Ectodermal cell (in vitro differentiated cells): ENCODE results near the gene ARHGAP9.

Experiments
- H3K27ac ChIP-seq: 2 replicates; pipeline ENCODE4 v1.7.0; 2013; ENCODE audit warnings: mild to moderate bottlenecking, low read depth, low read length; ENCODE audit not compliant: insufficient read depth, poor library complexity, severe bottlenecking
- H3K27me3 ChIP-seq: 2 replicates; pipeline ENCODE4 v1.7.0; 2013; ENCODE audit warnings: mild to moderate bottlenecking, low read length; ENCODE audit not compliant: insufficient read depth, control insufficient read depth, poor library complexity, severe bottlenecking
- H3K36me3 ChIP-seq: one replicate; pipeline ENCODE4 v1.7.0; 2013; ENCODE audit warnings: low read length; ENCODE audit not compliant: control insufficient read depth, insufficient read depth
- H3K4me1 ChIP-seq: one replicate; pipeline ENCODE4 v1.7.0; 2013; ENCODE audit warnings: low read length; ENCODE audit not compliant: control insufficient read depth, insufficient read depth
- H3K4me3 ChIP-seq: 2 replicates; pipeline ENCODE4 v1.7.0; 2013; ENCODE audit warnings: low read depth, low read length, control low read depth; ENCODE audit not compliant: insufficient read depth
- H3K9me3 ChIP-seq: 2 replicates; pipeline ENCODE4 v1.7.0; 2013; ENCODE audit warnings: mild to moderate bottlenecking, low read length, moderate library complexity; ENCODE audit not compliant: control insufficient read depth
- WGBS, 2 experiments: methylation state at CpG; one replicate each; pipeline ENCODE4 v1.1.7; 2013; ENCODE audit warnings: missing lambda C conversion rate in 2 of 2; 5-methylcytosine and 5-hydroxymethylcytosine counted together

The ARHGAP9 gene

DNA sequence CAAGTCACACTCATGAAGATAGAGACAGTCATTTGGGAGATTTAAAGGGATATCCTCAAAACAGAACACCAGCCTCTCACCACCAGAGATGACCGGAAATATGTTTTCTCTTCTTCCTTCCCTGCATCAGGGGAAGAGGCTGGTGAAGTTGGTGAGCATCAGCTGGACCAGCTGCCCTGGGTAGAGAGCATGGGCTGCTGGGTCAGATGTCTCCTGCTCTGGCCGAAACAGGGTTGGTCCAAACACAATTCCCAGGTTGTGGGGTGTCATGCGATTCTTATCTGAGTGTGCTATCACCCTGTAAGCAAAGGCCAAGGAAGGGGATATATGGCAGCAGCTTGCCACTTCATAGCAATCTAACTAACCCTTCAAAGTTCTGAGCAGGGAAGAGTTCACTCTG lies 7.3 kb downstream of the ARHGAP9 start:
- H3K4me1 ChIP-seq = peaks cover 9% of the 10 kb centered on the region
- no peak overlapping the region for H3K27ac ChIP-seq
- H3K4me3 ChIP-seq = no peak overlapping the region
- no peaks in the 10 kb centered on the region for H3K36me3 ChIP-seq
- H3K9me3 ChIP-seq = no peaks in the 10 kb centered on the region
- WGBS, 2 experiments = 90 to 91% methylated on average over 3 of the region's 3 CpGs
- H3K27me3 ChIP-seq = peaks cover 56% of the 10 kb centered on the region

DNA sequence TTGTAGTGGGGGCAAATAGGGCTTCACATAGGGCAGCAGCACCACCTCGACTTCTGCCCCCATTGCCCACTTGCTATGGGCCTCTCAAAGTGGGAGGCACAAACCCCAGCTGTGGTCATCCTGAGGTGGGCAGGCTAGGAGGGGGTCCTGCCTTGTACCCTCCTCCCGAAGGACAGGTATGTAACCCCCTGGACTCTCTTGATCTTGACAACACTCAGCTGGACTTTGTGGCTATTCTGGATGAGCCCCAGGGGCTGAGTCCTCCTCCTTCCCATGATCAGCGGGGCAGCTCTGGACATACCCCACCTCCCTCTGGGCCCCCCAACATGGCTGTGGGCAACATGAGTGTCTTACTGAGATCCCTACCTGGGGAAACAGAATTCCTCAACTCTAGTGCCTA lies 8.0 kb downstream of the ARHGAP9 start:
- Histone ChIP-seq H3K4me3 (no peak overlapping the region), H3K27ac (no peak overlapping the region), H3K9me3 (no peaks in the 10 kb centered on the region), H3K36me3 (no peaks in the 10 kb centered on the region), H3K4me1 (peaks cover 9% of the 10 kb centered on the region), H3K27me3 (peaks cover 49% of the 10 kb centered on the region)
- WGBS, 2 experiments = 87 to 93% methylated on average over 3 of the region's 3 CpGs

DNA sequence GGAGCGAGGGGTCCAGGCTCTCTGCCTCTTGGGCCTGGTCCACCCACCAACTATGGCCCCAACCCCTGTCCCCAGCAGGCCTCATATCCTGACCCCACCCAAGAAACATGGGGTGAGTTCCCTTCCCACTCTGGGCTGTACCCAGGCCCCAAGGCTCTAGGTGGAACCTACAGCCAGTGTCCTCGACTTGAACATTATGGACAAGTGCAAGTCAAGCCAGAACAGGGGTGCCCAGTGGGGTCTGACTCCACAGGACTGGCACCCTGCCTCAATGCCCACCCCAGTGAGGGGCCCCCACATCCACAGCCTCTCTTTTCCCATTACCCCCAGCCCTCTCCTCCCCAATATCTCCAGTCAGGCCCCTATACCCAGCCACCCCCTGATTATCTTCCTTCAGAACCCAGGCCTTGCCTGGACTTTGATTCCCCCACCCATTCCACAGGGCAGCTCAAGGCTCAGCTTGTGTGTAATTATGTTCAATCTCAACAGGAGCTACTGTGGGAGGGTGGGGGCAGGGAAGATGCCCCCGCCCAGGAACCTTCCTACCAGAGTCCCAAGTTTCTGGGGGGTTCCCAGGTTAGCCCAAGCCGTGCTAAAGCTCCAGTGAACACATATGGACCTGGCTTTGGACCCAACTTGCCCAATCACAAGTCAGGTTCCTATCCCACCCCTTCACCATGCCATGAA lies 8.6 kb downstream of the ARHGAP9 start:
- Histone ChIP-seq H3K9me3 (no peaks in the 10 kb centered on the region), H3K27me3 (peaks cover 43% of the 10 kb centered on the region), H3K4me3 (no peak overlapping the region), H3K36me3 (no peaks in the 10 kb centered on the region), H3K27ac (no peak overlapping the region), H3K4me1 (peaks cover 7% of the 10 kb centered on the region)
- WGBS, 2 experiments = 85 to 88% methylated on average over 4 of the region's 4 CpGs

DNA sequence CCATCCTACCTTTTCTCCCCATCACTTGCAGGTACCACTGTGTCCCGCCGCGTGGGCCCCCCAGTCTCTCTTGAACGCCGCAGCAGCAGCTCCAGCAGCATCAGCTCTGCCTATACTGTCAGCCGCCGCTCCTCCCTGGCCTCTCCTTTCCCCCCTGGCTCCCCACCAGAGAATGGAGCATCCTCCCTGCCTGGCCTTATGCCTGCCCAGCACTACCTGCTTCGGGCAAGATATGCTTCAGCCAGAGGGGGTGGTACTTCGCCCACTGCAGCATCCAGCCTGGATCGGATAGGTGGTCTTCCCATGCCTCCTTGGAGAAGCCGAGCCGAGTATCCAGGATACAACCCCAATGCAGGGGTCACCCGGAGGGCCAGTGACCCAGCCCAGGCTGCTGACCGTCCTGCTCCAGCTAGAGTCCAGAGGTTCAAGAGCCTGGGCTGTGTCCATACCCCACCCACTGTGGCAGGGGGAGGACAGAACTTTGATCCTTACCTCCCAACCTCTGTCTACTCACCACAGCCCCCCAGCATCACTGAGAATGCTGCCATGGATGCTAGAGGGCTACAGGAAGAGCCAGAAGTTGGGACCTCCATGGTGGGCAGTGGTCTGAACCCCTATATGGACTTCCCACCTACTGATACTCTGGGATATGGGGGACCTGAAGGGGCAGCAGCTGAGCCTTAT lies 9.2 kb downstream of the ARHGAP9 start:
- H3K4me3 ChIP-seq = no peak overlapping the region
- no peaks in the 10 kb centered on the region for H3K36me3 ChIP-seq
- H3K9me3 ChIP-seq = no peaks in the 10 kb centered on the region
- H3K27me3 ChIP-seq = peaks cover 36% of the 10 kb centered on the region
- WGBS, 2 experiments = 94 to 96% methylated on average over 14 of the region's 14 CpGs
- peaks cover under 1% of the 10 kb centered on the region for H3K4me1 ChIP-seq
- no peak overlapping the region for H3K27ac ChIP-seq

DNA sequence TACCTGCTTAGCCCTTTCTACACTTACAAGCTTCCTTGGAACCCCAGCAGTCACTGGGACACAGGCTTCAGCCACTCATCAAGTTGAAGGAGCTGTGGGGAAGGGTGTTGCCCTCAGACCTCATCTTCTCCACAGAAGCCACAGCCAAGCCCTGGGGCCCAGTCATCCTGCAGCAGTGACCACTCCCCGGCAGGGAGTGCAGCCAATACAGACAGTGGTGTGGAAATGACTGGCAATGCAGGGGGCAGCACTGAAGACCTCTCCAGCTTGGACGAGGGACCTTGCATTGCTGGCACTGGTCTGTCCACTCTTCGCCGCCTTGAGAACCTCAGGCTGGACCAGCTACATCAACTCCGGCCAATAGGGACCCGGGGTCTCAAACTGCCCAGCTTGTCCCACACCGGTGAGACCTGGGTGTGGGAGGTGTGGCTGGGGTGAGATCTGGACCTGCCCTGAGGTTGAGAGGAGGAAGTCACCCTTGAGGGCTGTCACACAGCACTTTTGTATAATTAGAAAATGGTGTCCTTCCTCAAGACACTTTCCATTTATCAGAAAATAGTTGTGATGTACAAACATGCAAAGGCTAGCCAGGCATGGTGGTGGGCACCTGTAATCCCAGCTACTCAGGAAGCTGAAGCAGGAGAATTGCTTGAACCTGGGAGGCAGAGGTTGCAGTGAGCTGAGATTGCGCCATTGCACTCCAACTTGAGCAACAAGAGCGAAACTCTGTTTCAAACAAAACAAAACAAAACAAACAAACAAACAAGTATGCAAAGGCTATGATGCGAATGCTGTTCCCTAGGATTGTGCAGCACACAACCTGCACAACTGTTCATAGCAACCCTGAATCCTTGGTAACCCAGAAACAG lies 10.1 kb downstream of the ARHGAP9 start:
- Histone ChIP-seq H3K4me1 (no peaks in the 10 kb centered on the region), H3K27ac (no peak overlapping the region), H3K27me3 (peaks cover 28% of the 10 kb centered on the region), H3K36me3 (no peaks in the 10 kb centered on the region), H3K4me3 (no peak overlapping the region), H3K9me3 (no peaks in the 10 kb centered on the region)
- WGBS, 2 experiments = 92 to 94% methylated on average over 10 of the region's 10 CpGs

DNA sequence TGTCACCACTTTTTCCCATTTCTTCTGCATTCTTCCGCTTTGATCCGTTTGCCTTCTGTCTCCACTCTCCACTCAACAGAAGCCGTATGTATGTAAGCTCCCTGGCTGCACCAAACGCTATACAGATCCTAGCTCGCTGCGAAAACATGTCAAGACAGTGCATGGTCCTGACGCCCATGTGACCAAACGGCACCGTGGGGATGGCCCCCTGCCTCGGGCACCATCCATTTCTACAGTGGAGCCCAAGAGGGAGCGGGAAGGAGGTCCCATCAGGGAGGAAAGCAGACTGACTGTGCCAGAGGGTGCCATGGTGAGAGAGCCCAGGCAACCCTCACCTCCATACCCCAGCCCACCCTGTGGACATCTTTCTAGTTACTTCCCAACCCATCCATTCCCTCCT lies 11.8 kb downstream of the ARHGAP9 start:
- no peak overlapping the region for H3K27ac ChIP-seq
- no peaks in the 10 kb centered on the region for H3K36me3 ChIP-seq
- H3K9me3 ChIP-seq = no peaks in the 10 kb centered on the region
- H3K4me1 ChIP-seq = no peaks in the 10 kb centered on the region
- H3K4me3 ChIP-seq = no peak overlapping the region
- 93 to 94% methylated on average over 11 of the region's 11 CpGs for WGBS, 2 experiments
- peaks cover 11% of the 10 kb centered on the region for H3K27me3 ChIP-seq

DNA sequence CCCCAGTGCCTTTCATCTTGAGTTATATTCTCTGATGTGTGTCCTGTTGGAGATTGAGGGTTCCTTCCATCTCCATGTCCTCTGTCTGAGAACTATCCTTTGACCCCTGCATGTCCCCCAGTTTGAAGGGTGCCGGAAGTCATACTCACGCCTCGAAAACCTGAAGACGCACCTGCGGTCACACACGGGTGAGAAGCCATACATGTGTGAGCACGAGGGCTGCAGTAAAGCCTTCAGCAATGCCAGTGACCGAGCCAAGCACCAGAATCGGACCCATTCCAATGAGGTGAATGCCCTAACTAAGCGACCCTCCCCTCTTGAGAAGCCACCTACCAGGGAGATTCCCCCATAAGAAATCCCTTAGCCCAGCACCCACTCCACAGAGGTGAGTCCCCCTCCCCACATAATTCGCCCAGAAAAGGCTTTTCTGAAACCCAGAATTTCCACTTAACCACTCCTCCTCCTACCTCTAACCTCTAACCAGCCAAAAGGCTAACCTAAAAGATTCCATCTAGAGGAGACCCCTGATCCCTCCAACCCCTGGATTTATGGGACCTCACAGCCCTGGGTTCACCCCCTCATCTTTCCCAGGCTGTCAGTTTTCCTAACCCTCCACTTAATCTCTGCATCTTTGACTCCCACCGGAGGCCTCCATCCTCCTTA lies 12.3 kb downstream of the ARHGAP9 start:
- Histone ChIP-seq H3K4me3 (no peak overlapping the region), H3K4me1 (no peaks in the 10 kb centered on the region), H3K36me3 (no peaks in the 10 kb centered on the region), H3K27me3 (peaks cover 6% of the 10 kb centered on the region), H3K9me3 (no peaks in the 10 kb centered on the region), H3K27ac (no peak overlapping the region)
- WGBS, 2 experiments = 92 to 93% methylated on average over 12 of the region's 12 CpGs

DNA sequence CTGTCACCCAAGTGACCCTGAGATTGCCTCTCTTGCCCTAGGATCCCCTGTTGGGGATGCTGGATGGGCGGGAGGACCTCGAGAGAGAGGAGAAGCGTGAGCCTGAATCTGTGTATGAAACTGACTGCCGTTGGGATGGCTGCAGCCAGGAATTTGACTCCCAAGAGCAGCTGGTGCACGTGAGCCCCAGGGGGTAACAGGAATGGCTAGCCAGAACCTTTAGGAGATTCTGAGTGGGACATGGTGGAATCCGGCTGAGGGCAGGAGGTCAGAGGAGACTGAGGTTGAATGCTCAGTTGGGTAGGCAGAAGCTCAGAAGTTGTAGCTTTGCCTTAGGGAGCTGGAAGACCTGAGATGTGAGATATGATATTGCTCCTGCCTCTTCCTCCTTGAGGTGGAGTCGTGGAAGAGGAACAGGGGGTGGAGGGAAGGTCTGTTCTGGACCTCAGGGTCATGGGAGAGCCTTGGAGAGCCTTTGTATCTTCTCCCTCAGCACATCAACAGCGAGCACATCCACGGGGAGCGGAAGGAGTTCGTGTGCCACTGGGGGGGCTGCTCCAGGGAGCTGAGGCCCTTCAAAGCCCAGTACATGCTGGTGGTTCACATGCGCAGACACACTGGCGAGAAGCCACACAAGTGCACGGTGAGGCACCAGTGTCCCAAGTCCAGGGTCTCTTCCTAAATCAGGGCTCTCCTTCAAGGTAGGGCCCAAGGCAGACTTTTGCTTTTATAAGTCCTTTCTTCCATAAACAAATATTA lies 13.7 kb downstream of the ARHGAP9 start:
- H3K36me3 ChIP-seq = no peaks in the 10 kb centered on the region
- H3K4me3 ChIP-seq = no peak overlapping the region
- peaks cover 12% of the 10 kb centered on the region for H3K4me1 ChIP-seq
- 93 to 95% methylated on average over 14 of the region's 14 CpGs for WGBS, 2 experiments
- no peaks in the 10 kb centered on the region for H3K9me3 ChIP-seq
- H3K27me3 ChIP-seq = peaks cover 11% of the 10 kb centered on the region
- no peak overlapping the region for H3K27ac ChIP-seq

DNA sequence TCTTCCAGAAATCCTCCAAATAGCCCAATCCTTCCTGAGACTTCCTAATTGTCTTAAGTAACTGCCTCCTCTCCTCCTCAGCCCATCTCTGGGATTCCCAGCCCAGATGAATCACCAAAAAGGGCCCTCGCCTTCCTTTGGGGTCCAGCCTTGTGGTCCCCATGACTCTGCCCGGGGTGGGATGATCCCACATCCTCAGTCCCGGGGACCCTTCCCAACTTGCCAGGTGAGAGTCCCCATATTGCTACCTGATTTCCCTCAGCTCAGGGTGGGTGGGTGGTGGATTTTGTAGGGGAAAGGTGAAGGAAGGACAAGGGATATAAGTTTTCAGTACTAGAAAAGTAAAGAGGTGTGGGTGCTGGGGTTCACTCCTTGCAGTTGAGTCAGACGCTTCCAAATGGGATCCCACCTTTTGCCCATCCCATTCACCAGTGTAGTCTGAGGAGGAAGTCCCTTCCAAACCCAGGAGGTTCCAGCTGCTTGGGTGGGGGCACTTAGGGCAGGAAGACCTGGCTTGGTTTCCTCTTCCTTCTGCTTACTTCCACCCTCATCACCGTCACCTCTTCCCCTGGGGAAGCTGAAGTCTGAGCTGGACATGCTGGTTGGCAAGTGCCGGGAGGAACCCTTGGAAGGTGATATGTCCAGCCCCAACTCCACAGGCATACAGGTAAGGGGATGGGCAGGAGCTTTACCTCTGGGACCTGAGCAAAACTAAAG lies 14.5 kb downstream of the ARHGAP9 start:
- Histone ChIP-seq H3K4me3 (no peak overlapping the region), H3K27ac (no peak overlapping the region), H3K27me3 (peaks cover 18% of the 10 kb centered on the region), H3K36me3 (no peaks in the 10 kb centered on the region), H3K9me3 (no peaks in the 10 kb centered on the region), H3K4me1 (peaks cover 18% of the 10 kb centered on the region)
- WGBS, 2 experiments = 95 to 98% methylated on average over 6 of the region's 6 CpGs
